Skin epidermis (tissue), 12 donors: ENCODE results near the gene OGDHL.
"Not testable (repeated sequence)": the region's sequence is repeated elsewhere in the genome, so short reads cannot be mapped to it uniquely, and the experiment has no call there.

Experiments used
- H3K27ac ChIP-seq, 21 experiments: fragments of 200-600 bp; sonication (generic) in 11 of 21; one replicate each; pipeline ENCODE4 v1.5.0; 2020; ENCODE audit warnings: mild to moderate bottlenecking in 3 of 21, inconsistent platforms in 2 of 21, moderate library complexity in 2 of 21
- H3K4me3 ChIP-seq, 7 experiments: fragments of 200-600 bp; sonication (generic) in 2 of 7; one replicate each; pipeline ENCODE4 v1.5.0; 2020; ENCODE audit warnings: inconsistent platforms in 2 of 7, mild to moderate bottlenecking in 2 of 7, moderate library complexity in 1 of 7

The OGDHL gene

DNA sequence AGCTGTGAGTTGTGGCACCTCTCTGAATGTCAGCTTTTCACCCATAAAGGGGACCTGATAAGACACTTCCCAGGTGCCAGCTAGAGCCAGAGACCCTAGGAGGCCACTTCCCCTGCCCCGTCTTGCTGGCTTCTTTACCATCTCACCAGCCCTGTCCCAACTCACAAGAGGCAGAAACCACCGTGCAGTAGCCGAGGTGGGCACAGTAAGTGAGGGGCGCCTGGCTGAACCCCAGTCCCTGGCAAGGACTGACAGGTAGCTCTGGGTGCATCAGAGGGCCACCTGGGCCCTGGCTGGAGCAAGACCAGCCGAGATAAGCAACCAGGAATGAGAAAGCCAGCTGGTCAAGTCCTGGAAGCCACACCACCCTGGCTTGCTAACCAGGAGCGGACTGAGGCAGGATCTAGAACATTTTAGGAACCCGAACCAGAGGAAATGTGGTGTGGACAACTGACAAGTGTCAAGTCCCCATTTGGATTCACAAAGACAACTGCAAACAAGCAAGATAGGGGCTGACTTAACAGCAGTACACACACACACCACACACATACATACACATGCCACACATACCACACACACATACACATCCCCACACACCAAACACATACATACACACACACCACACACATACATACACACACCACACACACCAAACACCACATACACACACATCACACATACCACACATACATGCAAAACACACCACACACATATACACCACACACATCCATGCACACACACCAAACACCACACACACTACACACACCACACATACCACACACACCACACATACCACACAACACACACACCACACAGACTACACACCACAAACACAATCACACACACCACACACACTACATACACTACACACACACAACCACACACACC, 20.8 kb downstream of the OGDHL start:
- Histone ChIP-seq H3K27ac (no peak overlapping the region), H3K4me3 (no peak overlapping the region)

DNA sequence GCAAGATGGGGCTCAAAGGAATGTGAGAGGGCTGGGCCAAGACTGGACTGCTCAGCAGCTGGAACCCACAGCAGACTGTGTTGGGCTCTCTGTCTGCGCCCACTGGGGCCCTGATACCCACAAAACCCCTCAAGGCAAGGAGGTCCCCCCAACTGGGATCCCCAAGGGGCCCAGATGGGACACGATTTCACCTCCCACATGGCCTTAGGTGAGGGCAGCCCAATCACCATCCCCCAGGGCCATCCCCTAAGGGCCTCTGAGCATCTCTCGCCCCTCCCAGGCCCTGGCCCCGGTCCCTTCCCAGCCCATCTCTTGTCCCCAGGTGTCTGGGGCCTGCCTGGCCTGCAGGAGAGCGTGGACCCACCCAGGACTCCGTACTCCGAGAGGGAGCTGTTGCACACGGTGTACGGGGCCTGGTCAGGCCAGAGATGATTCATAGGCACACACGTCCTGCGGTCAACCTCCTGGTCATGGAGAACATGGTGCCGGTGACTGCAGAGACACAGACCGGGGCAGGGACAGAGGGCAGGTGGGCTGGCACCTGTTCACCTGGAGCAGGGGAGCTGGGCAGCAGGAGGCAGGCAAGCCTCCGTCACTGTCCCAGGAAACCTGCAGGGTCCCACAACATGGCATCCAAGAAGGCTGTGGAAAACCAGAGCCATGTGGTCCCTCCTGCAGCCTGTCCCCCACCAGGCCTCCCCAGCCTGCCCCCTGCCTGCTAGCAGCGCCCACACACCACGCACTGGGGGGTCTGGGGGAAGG, 21.6 kb downstream of the OGDHL start:
- no peak overlapping the region for H3K4me3 ChIP-seq
- H3K27ac ChIP-seq: no peak overlapping the region

DNA sequence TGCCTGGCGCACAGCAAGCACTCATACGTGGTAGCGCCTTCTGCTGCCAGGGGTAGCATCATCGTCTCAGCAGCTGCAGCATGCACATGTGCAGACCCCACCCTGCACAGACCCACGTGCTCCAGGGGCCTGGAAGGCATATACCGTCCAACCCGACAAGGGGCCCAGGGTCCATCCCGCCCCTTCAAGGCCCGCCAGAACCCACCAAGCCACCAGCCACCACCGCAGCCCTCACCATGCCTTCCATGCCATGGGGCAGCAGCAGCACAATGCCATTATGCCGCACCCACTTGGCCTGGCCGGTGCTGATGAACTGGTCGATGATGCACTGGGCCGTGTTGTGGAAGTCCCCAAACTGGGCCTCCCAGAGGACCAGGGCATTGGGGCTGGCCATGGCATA, 22.7 kb downstream of the OGDHL start:
- Histone ChIP-seq H3K4me3 (no peak overlapping the region), H3K27ac (no peak overlapping the region)

- no peak overlapping the region for H3K27ac ChIP-seq
- H3K4me3 ChIP-seq: no peak overlapping the region
Measured at GRCh38 chr10:49738616-49739360, 23.3 kb downstream of the OGDHL start.

DNA sequence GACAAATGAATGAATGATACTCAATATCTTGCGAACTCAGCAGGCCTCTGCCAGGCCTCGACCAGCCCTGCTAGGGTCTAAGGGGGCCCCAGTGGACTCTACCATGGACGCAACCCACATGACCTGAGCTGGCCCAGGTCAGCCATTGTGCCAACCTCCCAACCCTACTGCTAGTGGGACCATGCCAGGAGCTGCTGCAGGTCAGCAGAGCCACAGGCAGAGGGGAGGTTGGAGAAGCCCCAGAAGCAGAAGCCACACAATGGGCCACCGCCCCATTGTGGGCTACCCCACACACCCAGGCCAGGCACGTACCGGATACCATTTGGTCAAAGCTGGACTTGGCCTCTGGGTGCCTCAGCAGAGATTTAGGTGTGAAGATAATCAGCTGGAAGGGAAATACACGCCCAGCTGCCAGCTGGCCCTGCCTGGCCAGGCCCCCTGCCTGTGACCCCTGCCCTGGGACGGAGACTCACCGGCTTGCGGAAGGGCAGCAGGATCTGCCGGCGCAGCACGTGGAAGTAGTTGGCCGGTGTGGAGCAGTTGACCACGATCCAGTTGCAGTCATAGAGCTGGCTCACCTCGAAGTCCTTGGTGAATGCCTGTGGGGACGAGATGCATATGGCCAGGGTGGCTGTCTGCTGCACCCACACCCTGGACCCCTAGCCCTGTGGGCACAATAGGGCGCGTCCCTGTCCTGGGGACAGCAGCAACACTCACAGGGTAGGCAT, 24.5 kb downstream of the OGDHL start:
- Histone ChIP-seq H3K27ac (no peak overlapping the region), H3K4me3 (no peak overlapping the region)

- no peak overlapping the region for H3K27ac ChIP-seq
- no peak overlapping the region for H3K4me3 ChIP-seq
Measured at GRCh38 chr10:49736564-49737113, 25.5 kb downstream of the OGDHL start.

- no peak overlapping the region for H3K27ac ChIP-seq
Measured at GRCh38 chr10:49735848-49736563, 26.1 kb downstream of the OGDHL start.

GRCh38 chr10:49735161-49735560, 27.0 kb downstream of the OGDHL start:
- H3K4me3 ChIP-seq: no peak overlapping the region
- no peak overlapping the region for H3K27ac ChIP-seq

More at GRCh38 chr10:49735848-49736563, 26.1 kb downstream of the OGDHL start:
- no peak overlapping the region for H3K4me3 ChIP-seq

DNA sequence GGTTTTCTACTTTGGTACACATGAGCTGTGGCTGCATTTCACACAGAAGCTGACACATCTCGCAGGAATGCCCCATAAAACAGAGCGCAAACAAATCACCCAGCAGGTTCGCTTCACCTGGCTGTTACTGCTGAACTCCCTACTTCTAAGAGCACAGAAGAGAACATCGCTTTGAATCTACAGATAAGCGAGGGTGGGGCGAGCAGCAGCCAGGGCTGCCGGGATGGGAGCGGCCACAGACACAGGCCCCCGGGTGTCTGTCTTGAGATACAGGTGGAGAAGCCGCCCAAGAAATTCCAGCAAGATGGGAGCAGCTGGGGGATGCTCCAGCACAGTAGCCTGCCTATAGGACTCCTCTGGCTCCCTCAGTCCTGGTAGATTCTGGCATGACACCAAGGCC, 27.4 kb downstream of the OGDHL start:
- H3K4me3 ChIP-seq: no peak overlapping the region
- H3K27ac ChIP-seq: no peak overlapping the region

- Histone ChIP-seq H3K27ac (no peak overlapping the region), H3K4me3 (no peak overlapping the region)
Measured at GRCh38 chr10:49733866-49734265, 28.3 kb downstream of the OGDHL start.

DNA sequence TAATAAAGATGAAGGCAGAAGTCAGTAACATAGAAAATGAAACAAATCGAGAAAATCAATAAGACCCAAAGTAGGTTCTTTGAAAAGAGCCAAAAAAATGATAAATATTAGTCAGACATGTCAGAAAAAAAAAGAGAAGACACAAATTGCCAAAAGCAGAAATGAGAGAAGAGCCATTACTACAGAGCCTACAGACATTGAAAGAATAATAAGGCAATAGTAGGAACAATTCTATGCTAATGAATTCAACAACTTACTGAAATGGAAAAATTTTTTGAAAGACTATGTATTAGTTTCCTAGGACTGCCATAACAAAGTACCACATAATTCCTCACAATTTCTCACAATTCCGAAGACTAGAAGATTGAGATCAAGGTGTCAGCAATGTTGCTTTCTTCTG, 35.5 kb downstream of the OGDHL start:
- H3K27ac ChIP-seq: no peak overlapping the region

DNA sequence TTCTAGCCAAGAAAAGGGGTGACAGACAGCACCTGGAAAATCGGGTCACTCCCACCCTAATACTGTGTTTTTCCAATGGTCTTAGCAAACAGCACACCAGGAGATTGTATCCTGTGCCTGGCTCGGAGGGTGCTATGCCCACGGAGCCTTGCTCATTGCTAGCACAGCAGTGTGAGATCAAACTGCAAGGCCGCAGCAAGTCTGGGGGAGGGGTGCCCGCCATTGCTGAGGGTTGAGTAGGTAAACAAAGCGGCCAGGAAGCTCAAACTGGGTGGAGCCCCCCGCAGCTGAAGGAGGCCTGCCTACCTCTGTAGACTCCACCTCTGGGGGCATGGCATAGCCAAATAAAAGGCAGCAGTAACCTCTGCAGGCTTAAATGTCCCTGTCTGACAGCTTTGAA, 47.0 kb downstream of the OGDHL start:
- H3K27ac ChIP-seq, H3K4me3 ChIP-seq: not testable (repeated sequence)

More for the DNA sequence above, 35.5 kb downstream of the OGDHL start:
- no peak overlapping the region for H3K4me3 ChIP-seq

GRCh38 chr10:49713266-49713665, 48.9 kb downstream of the OGDHL start:
- Histone ChIP-seq H3K4me3 (no peak overlapping the region), H3K27ac (no peak overlapping the region)

- no peak overlapping the region for H3K4me3 ChIP-seq
Measured at GRCh38 chr10:49711481-49711880, 50.6 kb downstream of the OGDHL start.

DNA sequence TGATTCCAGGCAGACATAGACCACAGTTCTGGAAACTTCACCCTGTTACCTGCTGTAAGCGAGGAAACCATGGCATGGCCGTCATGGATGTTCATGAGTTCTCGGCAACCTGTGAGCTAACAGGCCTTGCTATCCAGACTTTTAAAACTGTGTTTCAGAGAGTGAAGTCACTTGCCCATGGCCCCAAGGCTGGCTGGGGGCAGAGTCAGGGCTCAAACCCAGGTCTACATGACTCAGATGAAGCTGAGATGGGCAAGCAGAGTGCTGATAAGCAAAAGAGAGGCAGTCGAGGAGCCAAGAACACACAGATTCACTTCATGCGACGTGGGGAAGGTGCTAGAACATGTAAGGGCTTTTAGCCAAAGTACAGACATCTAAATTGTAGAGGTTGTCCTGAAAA, 51.2 kb downstream of the OGDHL start:
- no peak overlapping the region for H3K27ac ChIP-seq
- H3K4me3 ChIP-seq: no peak overlapping the region

More at GRCh38 chr10:49711481-49711880, 50.6 kb downstream of the OGDHL start:
- H3K27ac ChIP-seq: no peak overlapping the region

GRCh38 chr10:49709934-49710333, 52.2 kb downstream of the OGDHL start:
- Histone ChIP-seq H3K4me3 (no peak overlapping the region), H3K27ac (no peak overlapping the region)

GRCh38 chr10:49707585-49707984, 54.5 kb downstream of the OGDHL start:
- Histone ChIP-seq H3K4me3 (no peak overlapping the region), H3K27ac (no peak overlapping the region)

DNA sequence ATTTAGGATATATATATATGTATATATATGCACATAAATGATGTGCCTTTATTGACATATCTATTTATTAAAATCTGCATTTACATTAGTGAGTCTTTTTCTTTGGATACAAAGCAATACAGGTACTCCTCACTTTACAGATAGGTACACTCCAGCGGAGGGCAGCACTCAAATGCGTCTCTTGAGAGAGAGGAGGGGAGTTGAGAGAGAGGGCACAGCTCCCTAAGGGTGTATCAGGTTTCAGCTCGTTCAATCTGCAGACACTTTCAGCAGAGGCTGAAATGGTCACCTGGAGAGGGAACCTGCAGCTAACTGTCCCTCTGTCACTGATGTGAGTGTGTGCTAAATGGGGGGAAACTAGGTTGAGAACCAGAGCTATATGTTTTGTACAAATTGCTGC, 61.1 kb downstream of the OGDHL start:
- no peak overlapping the region for H3K27ac ChIP-seq
- H3K4me3 ChIP-seq: no peak overlapping the region

DNA sequence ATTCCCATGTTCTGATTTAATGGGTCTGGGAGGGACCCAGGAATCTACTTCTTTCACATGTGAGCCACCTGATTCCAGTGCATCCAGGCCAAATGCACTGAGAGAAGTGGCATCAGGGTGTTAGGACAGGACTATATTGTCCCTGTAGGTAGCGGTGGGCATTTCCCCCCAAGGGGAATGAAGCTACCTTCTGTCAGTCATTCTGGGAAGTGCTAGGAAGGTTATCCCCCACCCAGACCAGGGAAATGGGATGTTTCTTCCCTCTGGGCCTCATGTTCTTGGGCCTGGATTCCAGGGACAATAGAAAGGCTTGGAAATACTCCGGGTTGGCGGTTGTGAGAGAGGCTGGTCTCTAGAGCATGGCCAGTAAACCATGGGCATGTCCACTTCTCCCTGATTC, 61.9 kb downstream of the OGDHL start:
- Histone ChIP-seq H3K27ac (no peak overlapping the region), H3K4me3 (no peak overlapping the region)
